ENCODE measurements around the gene DIPK1B.

Gene DIPK1B

DNA sequence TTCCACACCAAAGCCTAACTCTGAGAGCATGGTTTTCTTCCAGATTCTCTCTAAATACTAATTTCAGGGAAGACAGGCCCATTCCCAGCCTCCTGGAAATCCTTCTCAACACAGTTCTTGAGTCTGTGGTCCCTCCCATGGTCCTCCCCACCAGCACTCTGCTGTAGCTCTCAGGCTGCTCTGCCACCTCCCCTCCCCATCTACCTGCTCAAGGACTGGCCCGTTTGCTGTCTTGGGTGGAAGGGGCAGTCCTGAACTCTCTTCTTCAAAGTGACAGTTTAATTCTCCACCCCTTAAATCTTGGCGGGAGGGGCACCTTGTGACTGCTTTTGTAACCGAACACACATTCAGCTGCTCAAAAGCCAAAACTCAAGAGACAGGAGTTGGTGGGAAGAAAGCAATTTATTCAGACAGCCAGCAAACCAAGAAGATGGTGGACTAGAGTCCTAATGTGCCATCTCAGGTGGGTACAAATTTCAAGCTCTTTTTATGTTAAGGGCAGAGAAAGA lies 59.6 kb downstream of the DIPK1B start:
- Histone ChIP-seq H3K4me3 (ENCODE audit: insufficient read length, low read depth) (no peak overlapping the region), H3K4me1 (ENCODE audit: insufficient read depth, insufficient read length) (peaks cover 4% of the 10 kb centered on the region), H3K9ac (ENCODE audit: insufficient read length, low read depth) (no peak overlapping the region), H3K27me3 (ENCODE audit: insufficient read depth, insufficient read length) (peaks cover 8% of the 10 kb centered on the region), H3K36me3 (ENCODE audit: insufficient read depth, insufficient read length, low read length) (no peaks in the 10 kb centered on the region), H3K9me3 (ENCODE audit: insufficient read depth, low read length) (peaks cover 21% of the 10 kb centered on the region; the same call in 1 of the 2 replicates)
- no peak for TF ChIP-seq YY1 (IDR thresholded peaks at IDR 0.05; ENCODE audit: insufficient read depth, insufficient read length)
- TF ChIP-seq ZNF274 (IDR thresholded peaks at IDR 0.05; ENCODE audit: low read depth, low read length): no peak
- TF ChIP-seq SUZ12 (IDR thresholded peaks at IDR 0.05; ENCODE audit: extremely low read depth, insufficient read depth, insufficient read length): no peak
- DNase-seq (ENCODE audit: low read depth, low spot score): no peak

DNA sequence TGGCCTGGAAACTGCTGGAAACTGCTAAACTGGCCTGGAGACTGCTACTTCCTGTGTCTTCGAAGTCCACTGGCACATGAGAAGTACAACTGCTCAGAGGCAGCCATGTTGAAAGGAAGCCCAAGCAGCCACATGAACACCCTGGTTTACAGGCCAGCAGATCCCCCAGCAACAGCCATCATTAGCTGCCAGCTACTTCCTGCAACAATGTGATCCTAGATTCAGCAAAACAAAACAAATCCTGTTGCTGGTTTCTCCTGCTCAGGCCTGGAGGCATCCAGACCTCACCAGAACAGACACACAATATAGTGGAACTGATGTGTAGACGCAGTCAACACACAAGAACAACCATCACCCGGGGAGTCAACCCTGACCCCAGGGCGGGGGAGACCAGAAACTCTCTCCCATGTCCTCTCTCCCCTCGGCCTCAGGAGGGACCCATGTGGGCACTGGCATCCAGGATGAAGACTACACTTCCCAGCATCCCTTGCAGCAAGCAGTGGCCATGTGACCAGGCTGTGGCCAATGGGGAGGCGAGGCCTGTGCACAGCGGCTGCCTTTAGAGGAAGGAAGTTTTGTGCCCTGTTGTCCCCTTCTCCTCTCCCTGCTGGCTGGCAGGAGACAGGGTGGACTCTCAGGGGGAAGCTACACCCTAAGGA lies 61.1 kb downstream of the DIPK1B start:
- Histone ChIP-seq H3K4me1 (ENCODE audit: insufficient read depth, insufficient read length) (peaks cover 4% of the 10 kb centered on the region), H3K9ac (ENCODE audit: insufficient read length, low read depth) (no peak overlapping the region), H3K27me3 (ENCODE audit: insufficient read depth, insufficient read length) (peaks cover 10% of the 10 kb centered on the region), H3K4me3 (ENCODE audit: insufficient read length, low read depth) (no peak overlapping the region), H3K36me3 (ENCODE audit: insufficient read depth, insufficient read length, low read length) (no peaks in the 10 kb centered on the region), H3K9me3 (ENCODE audit: insufficient read depth, low read length) (peaks cover 21% of the 10 kb centered on the region; the same call in 1 of the 2 replicates)
- DNase-seq (ENCODE audit: low read depth, low spot score): peak; percentile 70
- no peak for TF ChIP-seq SUZ12 (IDR thresholded peaks at IDR 0.05; ENCODE audit: extremely low read depth, insufficient read depth, insufficient read length)
- TF ChIP-seq ZNF274 (IDR thresholded peaks at IDR 0.05; ENCODE audit: low read depth, low read length): no peak
- peak; percentile 39 for TF ChIP-seq YY1 (IDR thresholded peaks at IDR 0.05; ENCODE audit: insufficient read depth, insufficient read length)
